ENCODE data around the gene LRPAP1.
"Not testable (repeated sequence)": the region's sequence is repeated elsewhere in the genome, so short reads cannot be mapped to it uniquely, and the experiment has no call there.

Gene LRPAP1

DNA sequence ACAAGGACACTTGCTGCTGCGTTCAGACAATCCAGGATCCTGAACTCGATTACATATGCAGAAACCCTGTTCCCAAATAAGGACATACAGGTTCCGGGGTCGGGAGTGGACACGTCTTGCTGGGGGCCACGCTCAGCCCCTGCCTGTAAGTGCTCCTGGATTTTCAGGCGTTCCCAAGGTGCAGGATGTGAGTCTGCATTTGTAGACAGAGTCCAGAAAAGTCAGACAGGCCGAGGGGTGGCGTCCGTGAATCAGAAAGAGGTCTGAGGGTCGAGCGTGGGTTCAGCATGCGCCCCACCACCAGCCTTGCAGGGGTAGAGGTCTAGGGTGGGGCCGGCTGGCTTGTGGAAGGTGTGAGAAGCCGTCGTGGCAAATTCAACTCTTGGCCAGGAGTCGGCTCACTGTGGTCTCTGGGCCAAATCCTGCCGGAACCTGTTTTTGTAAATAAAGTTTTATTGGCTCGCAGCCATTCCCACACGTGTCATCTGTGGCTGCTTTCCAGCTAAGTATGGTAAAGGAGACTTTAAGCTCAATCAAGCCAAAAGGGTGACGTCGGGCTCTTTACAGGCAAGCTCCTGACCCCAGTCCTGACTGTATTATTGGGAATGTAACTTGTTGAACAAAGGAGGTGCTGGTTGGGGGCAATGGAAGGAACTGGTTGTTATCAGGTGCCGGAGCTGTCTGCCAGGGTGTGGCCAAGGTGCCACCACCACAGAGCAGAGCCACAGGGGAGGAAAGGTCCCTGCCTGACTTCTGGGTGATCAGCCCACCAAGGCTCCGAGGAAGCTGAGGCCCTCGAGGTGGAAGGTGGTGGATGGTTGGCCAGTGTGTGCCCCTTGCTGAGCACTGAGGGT, 61.8 kb downstream of the LRPAP1 start:
- no peak for DNase-seq

DNA sequence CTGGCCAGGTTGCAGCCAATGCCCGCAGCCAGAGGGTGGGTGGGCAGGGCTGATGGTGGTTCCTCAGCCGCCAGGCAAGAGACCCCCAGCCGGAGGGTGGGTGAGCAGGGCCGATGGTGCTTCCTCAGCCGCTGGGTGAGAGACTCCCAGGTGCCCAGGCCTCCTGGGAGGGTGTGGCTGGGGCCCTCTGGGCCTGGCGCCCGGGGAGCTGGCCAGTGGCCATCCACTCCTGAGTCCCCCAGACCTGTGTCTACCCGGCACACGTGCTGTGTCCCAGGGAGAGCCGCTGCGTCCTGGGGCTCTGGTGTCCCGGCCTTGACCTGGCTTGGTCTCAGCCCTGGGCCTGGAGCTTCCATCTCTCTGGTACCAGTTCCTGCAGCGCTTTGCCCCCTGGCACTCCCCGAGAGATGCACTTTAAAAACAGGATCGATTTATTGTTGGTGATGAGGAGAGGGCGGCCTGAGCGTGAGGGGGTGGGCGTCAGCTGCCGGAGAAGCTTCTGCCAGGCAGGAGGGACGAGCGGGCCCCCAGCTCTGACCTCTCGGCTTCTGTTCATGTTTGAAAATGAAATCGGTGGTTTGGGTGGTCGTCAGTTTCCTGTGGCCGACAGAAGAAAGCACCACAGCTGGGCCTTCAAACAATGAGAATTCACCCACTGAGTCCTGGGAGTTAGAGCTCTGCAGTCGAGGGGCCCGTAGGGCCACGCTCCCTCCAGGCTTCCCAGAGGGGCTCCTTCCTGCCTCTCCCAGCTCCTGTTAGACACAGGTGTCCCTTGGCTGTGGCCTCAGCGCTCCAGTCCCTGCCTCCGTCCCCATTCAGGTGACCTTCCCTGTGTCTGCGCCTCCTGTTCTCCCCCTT, 62.6 kb downstream of the LRPAP1 start:
- DNase-seq, result no peak

DNA sequence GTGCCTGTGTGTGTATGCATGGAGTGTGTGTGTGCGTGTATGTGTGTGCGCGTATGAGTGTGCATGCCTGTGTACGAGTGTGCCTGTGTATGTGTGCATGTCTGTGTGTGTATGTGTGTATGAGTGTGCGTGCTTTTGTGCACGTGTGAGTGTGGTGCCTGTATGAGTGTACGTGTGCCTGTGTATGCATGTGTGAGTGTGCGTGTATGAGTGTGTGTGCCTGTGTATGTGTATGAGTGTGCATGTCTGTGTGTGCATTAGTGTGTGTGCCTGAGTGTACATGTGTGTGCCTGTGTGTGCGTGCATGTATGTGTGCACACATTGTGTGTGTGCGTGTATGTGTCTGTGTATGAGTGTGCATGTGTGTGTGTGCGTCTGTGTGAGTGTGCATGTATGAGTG, 63.4 kb downstream of the LRPAP1 start:
- DNase-seq, result no peak

DNA sequence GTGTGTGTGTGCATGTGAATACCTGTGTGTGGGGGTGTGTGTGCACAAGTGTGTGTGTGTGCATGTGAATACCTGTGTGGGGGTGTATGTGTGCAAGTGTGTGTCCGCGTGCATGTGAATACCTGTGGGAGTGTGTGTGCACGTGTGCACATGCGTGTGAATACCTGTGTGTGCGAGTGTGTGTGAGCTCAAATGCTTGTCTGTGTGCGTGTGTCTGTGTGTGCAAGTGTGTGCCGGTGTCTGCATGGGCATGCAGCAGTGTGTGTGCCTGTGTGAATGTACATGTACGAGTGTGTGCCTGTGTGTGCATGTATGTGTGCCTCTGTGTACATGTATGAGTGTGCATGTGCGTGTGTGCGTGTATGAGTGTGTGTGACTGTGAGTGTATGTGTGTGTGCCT, 64.1 kb downstream of the LRPAP1 start:
- DNase-seq, result no peak

DNA sequence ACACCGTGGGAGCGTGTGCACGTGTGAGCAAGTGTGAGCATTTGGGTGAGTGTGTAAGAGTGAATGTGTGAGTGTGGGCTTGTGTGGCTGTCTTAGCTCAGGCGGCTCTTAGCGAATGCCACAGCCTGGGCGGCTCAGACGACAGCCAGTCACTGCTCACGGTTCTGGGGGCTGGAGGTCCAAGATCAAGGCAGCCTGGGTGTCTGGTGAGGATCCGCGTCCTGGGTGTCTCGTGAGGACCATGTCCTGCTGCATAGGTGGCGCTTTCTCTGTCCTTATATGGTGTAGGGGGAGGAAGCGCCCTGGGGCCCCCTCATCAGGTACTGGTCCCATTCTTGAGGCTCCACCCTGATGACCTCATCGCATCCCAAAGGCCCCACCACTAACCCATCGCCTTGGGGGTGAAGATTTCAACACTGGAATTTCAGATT, 64.6 kb downstream of the LRPAP1 start:
- DNase-seq, result no peak

DNA sequence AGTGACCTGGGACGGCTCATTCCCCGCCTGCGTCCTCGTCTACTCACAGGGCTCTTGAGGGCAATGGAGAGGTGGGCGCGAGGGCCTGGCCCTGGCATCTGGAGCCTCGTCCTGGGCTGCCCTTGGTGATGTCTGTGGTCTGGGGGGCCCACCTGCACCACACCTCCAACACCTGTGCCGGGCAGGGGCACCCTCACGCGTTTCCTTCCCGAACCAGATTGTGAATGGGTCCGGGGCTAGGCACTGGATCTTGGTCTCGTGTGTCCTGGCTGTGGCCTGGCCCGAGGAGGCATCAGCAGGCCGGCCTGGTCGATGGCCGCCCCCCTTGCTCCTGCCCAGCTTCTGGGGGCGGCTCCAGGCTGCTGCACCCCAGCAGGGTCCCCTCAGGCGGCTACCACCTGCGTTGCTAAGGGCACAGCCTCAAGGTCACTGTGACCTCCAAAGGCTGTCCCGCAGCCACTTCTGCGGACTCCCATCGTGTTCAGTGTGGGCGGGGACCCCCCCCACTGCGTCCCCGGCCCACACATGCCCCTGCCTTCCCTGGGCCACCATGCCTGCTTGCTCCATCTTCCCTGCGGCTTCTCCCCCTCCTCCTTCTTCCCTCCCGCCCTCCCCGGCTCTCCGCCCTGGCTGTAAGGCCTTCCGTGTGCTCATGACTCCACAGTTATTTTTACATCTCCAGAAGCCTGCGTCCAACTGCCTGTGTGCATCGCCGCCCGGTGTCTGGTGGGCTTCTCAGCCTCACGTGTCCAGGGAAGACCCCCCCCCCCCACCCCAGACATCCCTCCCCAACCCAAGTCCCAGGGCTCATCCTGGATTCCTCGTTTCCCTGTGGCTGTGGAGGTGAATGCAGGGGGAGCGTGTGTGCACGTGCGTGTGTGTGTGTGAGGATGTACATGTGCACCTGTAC, 65.3 kb downstream of the LRPAP1 start:
- DNase-seq, result no peak

DNA sequence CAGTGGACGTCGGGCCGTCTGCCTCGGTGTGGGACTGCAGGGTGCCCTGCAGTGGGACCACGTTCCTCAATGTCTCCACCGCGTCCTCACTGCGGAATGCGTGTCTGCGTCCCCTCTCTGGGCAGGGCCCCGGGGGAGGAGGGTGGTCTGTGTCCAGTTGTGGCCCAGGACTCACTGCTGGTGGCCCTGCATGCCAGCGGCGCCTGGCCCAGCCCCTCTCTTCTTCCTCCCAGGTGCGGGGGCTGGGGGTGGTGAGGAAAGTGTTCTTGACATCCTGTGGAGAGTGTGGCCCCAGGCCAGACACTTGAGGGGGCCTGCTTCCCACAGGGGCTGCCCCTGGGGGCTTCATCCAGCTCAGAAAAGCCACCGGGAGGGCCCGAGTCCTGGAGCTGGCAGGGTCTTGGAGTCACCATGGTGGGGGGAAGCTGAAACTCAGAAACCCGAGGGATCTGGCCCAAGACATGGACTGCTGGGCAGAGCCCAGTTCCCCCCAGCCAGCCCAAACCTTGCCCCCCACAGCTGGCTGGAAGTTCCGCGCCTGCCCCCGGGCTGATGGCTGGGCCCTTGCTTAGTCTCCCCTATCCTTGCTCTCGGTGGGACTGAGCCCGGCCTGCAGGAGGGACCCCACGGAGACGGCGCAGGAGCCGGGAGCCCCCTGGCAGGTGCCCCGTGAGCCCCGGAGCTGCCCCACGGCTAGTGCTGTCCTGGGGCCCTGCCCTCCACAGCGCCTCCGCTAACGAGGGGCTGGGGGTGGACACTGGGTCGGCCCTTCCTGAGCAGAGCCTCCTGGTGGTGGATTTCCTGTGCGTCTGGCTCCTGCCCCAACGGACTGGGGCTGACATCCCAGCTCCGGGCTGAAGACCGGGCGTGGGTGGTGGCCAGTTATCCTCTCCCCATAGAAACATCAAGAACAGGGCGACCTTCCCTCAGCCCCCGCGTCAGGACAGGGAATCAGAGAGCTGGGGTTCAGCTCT, 66.2 kb downstream of the LRPAP1 start:
- no peak for DNase-seq

DNA sequence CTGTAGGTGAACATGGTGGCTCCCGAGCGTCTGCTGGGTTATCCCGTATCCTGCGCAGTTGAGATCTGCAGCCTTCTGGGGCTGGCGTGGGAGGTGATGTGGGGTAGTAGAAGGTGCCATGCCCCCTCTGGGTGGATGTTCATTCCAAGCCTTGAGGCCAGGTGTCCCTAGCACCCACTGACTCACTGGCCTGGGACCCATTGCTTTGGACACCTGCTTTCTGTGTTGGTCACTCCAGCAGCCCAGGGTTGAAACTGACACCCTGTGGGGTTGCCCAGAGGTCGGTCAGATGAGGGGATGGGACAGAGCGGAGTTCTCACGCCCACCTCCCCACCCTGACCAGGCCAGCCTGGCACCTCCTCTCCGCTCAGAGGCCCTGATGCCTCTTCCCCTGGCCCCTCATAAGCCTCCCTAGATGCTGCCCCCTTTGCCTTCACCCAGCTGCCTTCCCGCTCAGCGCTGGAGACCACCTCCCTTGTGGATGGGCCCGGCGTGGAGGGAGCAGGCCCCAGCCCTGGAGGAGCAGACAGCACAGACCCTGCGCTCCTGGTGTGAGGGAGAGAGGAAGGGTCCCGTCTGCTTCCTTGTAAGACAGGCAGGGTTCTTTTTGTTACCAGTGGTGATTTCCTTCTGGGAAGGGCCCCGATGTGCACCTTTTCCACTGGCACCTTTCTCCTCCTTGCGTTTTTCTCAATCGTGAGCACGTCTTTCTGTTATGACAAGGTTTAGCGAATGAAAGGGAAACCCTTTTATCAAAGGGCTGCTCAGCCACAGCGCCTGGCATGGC, 67.1 kb downstream of the LRPAP1 start:
- DNase-seq, result no peak

DNA sequence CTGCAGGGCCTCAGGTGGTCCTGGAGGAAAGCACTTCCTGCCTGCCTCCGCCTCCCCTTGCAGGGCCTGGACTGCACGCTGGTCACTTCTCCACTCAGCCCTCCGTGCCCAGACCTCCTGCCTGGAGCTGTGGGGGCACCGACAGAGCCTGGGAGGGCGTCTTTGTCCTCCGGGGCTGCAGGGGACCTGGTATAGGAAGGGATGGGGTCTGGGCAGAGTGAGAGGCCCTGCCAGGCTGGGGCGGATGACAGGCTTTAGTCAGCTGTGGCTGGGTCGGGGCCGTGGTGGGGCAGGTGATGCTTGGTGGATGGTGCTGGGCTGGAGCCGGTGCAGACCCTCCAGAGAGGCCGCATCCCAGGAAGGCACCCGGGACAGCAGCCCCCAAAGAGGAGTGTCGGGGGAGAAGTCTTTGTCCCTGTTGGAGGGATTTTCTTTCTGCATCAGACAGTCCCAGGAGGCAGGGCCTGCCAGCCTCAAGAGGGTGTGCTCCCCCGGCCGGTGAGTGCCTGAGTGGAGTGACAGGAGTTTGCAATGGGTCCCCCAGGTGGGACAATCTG, 67.8 kb downstream of the LRPAP1 start:
- DNase-seq, result no peak

DNA sequence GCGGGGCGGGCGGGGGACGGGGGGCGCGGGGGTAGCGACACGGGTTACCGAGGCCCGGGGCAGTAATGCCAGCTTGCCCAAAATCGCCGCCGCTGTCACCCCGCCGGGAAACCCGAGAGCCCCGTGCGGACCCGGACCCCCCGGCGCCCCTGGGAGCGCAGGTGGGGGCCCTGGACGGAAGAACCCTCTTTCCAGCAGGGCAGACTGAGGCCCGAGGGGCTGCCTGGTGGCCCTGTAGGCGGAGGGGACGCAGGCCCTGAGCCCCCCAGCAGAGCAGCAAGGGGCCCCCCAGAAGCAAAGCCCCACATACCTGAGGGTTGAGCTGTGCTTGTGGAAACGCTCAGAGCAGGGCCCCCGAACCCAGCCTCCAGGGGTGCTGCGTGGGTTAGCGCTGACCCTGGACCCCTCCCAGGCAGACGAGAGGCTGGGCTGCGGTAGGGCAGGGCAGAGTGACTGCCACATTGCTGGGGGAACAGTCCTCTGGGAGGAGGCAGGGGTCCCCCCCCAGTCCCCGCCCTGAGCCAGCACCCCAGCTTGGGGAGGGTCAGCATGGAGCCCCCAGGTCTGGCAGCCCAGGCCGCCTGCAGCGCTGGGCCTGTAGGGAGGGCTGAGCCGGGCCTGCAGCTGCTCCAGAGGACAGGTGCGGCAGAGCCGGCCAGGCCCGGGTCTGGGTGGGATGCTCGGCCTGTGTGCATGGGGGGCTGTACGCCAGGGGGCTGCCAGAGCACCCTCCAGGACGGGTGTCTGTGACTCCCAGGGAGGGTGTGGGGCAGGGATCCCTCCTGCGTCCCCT, 68.5 kb downstream of the LRPAP1 start:
- no peak for DNase-seq

DNA sequence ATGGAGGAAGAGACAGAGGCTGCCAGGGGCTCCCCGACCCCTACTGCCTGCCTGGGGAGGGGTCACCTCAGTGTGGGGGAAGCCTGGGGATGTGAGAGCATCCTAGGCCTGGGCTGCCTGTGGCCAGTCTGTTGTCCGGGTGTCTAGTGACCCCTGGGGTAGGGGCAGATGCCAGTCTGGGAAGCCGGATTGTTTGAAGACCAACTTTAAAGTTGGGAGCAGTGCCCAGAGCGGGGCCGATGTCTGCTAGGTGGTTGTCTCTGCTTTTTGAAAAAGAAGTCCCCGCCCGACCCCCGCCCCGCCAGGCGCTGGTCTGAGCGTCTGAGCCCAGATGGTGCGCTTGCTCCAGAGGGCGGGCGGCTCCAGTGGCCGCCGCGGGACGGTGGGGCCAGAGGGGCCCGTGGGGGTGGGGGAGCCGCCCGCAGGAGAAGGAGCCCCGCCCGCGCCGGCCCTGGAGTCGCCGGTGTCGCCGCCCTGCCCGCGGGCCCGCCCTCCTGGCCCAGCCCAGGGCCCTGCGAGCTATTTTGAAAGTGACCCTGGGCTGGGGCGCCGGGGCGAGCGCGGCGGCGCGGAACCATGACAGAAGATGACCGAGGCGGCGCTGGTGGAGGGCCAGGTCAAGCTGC, 69.3 kb downstream of the LRPAP1 start, which contains the start of gene DOK7:
Gene DOK7, plus strand, starts transcription at position 517 of the 626 bp plus-strand sequence. Its CDS starts 70 bp downstream, at position 587.
- DNase-seq, result no peak

DNA sequence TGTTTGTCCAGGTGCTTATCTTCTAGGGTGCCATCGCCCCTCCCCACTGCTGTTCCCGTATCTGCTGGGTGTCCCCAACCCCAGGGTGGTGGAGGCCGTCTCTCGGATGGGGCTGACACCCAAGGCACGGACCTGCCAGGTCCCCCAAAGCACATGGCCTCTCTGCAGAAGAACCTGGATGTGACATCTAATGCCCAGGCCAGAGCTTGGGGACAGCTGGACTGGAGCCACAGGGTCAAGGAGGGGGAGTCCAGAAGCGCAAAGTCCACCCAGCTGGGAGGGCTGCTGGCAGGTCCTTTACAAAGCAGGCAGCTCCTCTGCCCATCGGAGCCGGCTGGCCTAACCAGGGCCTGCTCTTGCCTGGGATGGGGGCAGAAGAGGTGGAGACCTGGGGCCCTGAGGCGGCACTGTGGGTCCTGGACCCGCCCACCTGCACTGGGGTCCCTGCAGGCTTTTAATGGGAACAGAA, 69.9 kb downstream of the LRPAP1 start:
- no peak for DNase-seq

DNA sequence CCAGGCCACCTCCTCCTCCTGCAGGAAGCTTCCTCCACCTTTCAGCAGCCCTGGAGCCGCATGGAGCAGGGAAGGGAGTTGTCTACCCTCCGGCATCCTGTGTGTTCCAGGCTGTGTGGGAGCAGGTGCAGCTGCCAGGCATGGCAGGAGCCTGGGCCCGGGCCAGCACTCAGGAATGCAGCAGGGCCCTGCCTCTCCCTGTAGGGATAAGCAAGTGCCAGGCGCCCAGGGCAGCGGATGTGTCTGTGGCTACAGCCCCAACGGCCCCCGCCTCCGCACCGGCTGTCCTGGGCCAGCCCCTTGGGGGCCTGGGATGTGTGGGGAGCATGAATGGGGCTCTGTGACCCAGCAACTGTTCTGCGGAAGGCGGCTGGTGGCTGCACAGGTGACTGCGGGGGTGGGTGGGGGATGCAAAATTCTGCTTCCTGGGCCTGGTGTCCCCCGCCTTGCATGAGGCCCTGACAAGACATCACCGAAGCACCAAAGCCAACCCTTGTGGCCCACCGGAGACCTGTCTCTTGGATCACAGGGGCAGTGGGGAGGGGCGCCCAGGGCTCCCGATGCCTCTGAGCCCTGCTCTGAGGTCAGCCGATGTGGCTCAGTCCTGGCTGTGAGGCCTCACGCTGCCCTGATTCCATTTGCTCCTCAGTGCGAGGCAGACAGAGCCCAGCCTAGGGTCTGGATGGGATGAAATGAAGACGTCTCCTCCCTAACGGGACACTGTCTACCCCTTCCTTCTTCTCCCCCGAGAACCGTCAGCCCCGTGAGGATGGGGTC, 70.5 kb downstream of the LRPAP1 start:
- DNase-seq, result no peak

DNA sequence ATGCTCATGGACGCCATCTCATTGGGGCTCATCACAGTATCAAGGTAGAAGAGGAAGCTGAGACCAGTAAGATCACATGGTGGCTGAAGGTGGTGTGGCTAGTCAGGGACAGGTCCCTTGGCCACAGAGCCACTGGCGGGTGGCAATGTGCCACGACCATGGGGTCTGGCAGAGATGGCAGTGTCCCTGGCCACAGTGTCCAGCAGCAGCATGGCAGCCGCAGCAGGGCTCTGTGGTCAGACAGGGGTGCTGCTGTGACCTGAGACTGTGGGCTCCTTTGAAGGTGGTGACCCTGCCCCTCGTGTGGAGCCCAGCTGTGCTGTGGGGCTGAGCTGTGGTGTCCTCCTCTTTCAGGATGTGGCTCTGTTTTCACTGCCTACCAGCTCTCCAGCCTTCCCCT, 71.3 kb downstream of the LRPAP1 start:
- DNase-seq, result no peak

DNA sequence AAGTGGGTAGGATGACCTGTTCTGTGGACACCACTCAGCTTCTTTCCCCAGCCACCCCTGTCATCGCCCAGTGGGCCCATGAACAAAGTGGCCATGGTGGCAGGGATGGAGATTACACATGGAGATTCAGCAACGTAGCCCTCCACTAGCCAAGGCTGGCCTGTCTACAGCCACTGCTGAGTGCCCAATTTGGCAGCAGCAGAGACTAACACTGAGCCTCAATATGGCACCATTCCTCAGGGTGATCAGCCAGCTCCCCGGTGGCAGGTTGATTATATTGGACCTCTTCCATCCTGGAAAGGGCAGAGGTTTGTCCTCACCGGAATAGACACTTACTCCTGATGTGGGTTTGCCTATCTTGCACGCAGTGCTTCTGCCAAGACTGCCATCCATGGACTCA, 73.1 kb downstream of the LRPAP1 start:
- not testable (repeated sequence) for DNase-seq

DNA sequence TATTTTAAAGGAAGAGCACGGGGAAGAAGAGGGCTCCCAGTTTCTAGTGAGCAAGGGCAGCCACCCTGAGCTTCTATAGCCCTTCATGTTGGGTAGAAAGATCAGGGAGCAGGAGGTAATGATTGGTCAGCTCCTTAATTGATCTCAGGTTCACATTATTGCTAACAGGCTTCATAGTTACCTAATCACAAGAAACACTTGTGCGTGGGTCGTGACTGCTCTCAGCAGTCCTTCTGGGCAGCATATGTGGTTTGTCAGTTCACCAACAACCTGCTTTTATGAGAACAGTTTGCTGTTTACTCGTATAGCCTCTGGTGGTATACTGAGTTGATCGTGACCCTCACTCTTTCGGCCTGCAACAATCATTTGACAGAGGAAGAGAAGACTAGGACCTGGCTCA, 73.9 kb downstream of the LRPAP1 start:
- no peak for DNase-seq

DNA sequence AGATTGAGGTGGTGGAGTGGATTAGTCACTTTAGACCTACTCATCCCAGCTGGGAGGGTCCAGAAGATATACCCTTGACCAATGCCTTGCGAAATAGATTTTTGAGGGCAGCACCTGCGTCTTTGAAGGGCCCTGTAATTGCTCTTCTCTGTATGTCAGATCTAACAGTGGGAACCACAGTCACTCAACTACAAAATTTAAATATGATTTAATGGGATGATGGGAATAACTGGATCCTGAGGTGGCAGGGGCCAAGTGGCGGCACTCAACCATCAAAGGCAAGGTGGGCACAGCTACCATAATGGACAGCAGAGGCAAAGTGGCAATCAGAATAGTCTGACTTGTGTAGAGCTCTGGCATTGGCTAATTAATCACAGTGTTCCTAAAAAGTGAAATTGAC, 76.6 kb downstream of the LRPAP1 start:
- DNase-seq, result not testable (repeated sequence)

All from Kasumi-1 (cell line).